Naive thymus-derived CD4-positive, alpha-beta T cell (primary cell): ENCODE measurements around the gene LRP10. TPM values are rescaled to one million over a fixed set of nuclear protein-coding genes. Genes with fewer than 3 reads are reported as not detected.

Experiments
- ATAC-seq: fragments of 150-1000 bp; cut with Tn5 transposase; 2 replicates; pipeline ENCODE4 v1.10.0; 2021; ENCODE audit warnings: mild to moderate bottlenecking, moderate library complexity
- CTCF ChIA-PET: fragments of 350-600 bp; sonication (Branson Sonifier 250); formaldehyde crosslinking; loops from one replicate; lab custom pipeline; 2021; ENCODE audit warnings: antibody characterized with exemption; lab: Charles Lee
- POLR2A ChIA-PET: fragments of 350-600 bp; sonication (Branson Sonifier 250); formaldehyde crosslinking; loops from one replicate; lab custom pipeline; 2021; ENCODE audit warnings: antibody characterized with exemption, inconsistent platforms; lab: Charles Lee
- DNase-seq, 9 donors: peaks; one replicate each; pipeline versions ENCODE4 v3.0.0 to v3.0.0-alpha.2; 2020 to 2022; ENCODE audit warnings: mixed read lengths in 1 of 9
- H3K27ac ChIP-seq: one replicate; pipeline ENCODE4 v1.7.0; 2013; ENCODE audit warnings: mild to moderate bottlenecking, low read depth, low read length, moderate library complexity
- H3K27me3 ChIP-seq, 2 donors: one replicate each; pipeline ENCODE4 v1.7.0; 2013; ENCODE audit warnings: low read length in 2 of 2, mild to moderate bottlenecking in 2 of 2, moderate library complexity in 2 of 2; ENCODE audit not compliant: control insufficient read depth in 2 of 2, insufficient read depth in 2 of 2
- H3K36me3 ChIP-seq, 3 experiments: 1 replicate in 2 of 3; 2 replicates in 1 of 3; pipeline ENCODE4 v1.7.0; 2013; ENCODE audit warnings: low read length in 3 of 3, mild to moderate bottlenecking in 3 of 3, moderate library complexity in 1 of 3; ENCODE audit not compliant: insufficient read depth in 3 of 3, control insufficient read depth in 2 of 3
- H3K4me1 ChIP-seq, 2 donors: one replicate each; pipeline ENCODE4 v1.7.0; 2013; ENCODE audit warnings: low read length in 2 of 2, mild to moderate bottlenecking in 2 of 2, moderate library complexity in 1 of 2; ENCODE audit not compliant: control insufficient read depth in 2 of 2, insufficient read depth in 2 of 2
- H3K4me3 ChIP-seq: 2 replicates; pipeline ENCODE4 v1.7.0; 2013; ENCODE audit warnings: mild to moderate bottlenecking, low read length
- H3K9me3 ChIP-seq, 3 experiments: 1 replicate in 2 of 3; 2 replicates in 1 of 3; pipeline ENCODE4 v1.7.0; 2013; ENCODE audit warnings: low read length in 3 of 3; ENCODE audit not compliant: control insufficient read depth in 2 of 3
- H3K27ac Mint-ChIP-seq, 9 donors: one replicate each; pipeline ENCODE4 v1.8.0; 2020 to 2022; ENCODE audit warnings: mixed read lengths in 9 of 9, mild to moderate bottlenecking in 8 of 9, moderate library complexity in 5 of 9, inconsistent platforms in 2 of 9
- H3K27me3 Mint-ChIP-seq, 5 donors: one replicate each; pipeline ENCODE4 v1.8.0; 2021 to 2022; ENCODE audit warnings: mixed read lengths in 5 of 5, mild to moderate bottlenecking in 1 of 5
- H3K36me3 Mint-ChIP-seq, 5 donors: one replicate each; pipeline ENCODE4 v1.8.0; 2020 to 2022; ENCODE audit warnings: mixed read lengths in 5 of 5, mild to moderate bottlenecking in 3 of 5, inconsistent platforms in 1 of 5
- H3K4me1 Mint-ChIP-seq, 7 donors: one replicate each; pipeline ENCODE4 v1.8.0; 2020 to 2022; ENCODE audit warnings: mixed read lengths in 7 of 7, mild to moderate bottlenecking in 3 of 7, inconsistent platforms in 1 of 7
- H3K4me3 Mint-ChIP-seq, 10 donors: one replicate each; pipeline ENCODE4 v1.8.0; 2020 to 2022; ENCODE audit warnings: mild to moderate bottlenecking in 10 of 10, mixed read lengths in 10 of 10, moderate library complexity in 6 of 10, inconsistent platforms in 2 of 10
- H3K9me3 Mint-ChIP-seq, 11 donors: one replicate each; pipeline ENCODE4 v1.8.0; 2020 to 2022; ENCODE audit warnings: mixed read lengths in 11 of 11, mild to moderate bottlenecking in 4 of 11, inconsistent platforms in 1 of 11, moderate library complexity in 1 of 11
- intact Hi-C, 2 donors: fragments of 100-400 bp; cut with micrococcal nuclease; formaldehyde crosslinking; loops; one replicate each; pipeline ENCODE4 v1.15.1; 2023
- polyA plus RNA-seq, 2 donors: library from polyadenylated mRNA; unstranded; fragments of 300-500 nt; fragmentation: Illumina TruSeq; gene quantifications; one replicate each; pipeline ENCODE4 v1.2.3, GENCODE V29; 2021
- total RNA-seq, 6 experiments: library from RNA in 5 of 6; stranded (reverse) in 5 of 6; gene quantifications; 1 replicate in 5 of 6; 2 replicates in 1 of 6; pipeline ENCODE4 v1.2.3 and lab custom pipeline; 2021 to 2026

Gene LRP10, protein sequence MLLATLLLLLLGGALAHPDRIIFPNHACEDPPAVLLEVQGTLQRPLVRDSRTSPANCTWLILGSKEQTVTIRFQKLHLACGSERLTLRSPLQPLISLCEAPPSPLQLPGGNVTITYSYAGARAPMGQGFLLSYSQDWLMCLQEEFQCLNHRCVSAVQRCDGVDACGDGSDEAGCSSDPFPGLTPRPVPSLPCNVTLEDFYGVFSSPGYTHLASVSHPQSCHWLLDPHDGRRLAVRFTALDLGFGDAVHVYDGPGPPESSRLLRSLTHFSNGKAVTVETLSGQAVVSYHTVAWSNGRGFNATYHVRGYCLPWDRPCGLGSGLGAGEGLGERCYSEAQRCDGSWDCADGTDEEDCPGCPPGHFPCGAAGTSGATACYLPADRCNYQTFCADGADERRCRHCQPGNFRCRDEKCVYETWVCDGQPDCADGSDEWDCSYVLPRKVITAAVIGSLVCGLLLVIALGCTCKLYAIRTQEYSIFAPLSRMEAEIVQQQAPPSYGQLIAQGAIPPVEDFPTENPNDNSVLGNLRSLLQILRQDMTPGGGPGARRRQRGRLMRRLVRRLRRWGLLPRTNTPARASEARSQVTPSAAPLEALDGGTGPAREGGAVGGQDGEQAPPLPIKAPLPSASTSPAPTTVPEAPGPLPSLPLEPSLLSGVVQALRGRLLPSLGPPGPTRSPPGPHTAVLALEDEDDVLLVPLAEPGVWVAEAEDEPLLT
- 10 to 100 TPM; 55.5 to 76.1 (median 72.3) TPM for total RNA-seq
- 100 to 1,000 TPM in 1 of 2 donors, 10 to 100 TPM in 1; 68.0 to 103 TPM for polyA plus RNA-seq
- total RNA-seq (lab: John Stamatoyannopoulos, UW) = 169 reads per million, percentile 91 among the genes with 10 or more reads in this experiment

GRCh38 chr14:22871224-22872032 is at the start of gene LRP10:
Gene LRP10 (plus strand): TSS chr14:22871740. CDS start chr14:22872304, 564 bp downstream.
- H3K4me3 Mint-ChIP-seq = peak within 1 kb of the TSS; percentile 87 to 98 (median 95)
- H3K27ac Mint-ChIP-seq = peak within 1 kb of the TSS; percentile 97 to 99 (median 98)
- H3K36me3 Mint-ChIP-seq = peaks cover 4 to 22% (median 12%) of the 10 kb centered on the region in 5 donors
- CTCF ChIA-PET = interaction anchor here (0.7 to 5.2 kb wide), 14 partner anchors 11 to 315 kb away, joined by 3 to 75 read pairs (median 4); partner anchors contain the start of gene REM2
- intact Hi-C loops = loop anchor here (1.0 to 5.0 kb wide), 19 partner anchors 13 to 450 kb away; partner anchors contain the start of genes DAD1 (in 2 of the 2), MRPL52 (in 2 of the 2), OXA1L (in 2 of the 2) and PRMT5 (in 2 of the 2)
- Histone ChIP-seq H3K4me1 (peaks cover 20 to 33% of the 10 kb centered on the region in 2 donors), H3K27ac (peak within 1 kb of the TSS; percentile 86), H3K9me3 (no peaks in the 10 kb centered on the region), H3K36me3 (peaks cover 15 to 44% (median 24%) of the 10 kb centered on the region in 3 experiments), H3K4me3 (peak within 1 kb of the TSS; percentile 72), H3K27me3 (no peaks in the 10 kb centered on the region)
- ATAC-seq (peak; percentile 86), DNase-seq (peak; percentile 59 to 82 (median 73))
- POLR2A ChIA-PET = interaction anchor here (0.7 to 8.6 kb wide), 22 partner anchors 9 to 315 kb away, joined by 3 to 145 read pairs (median 4); partner anchors contain the start of genes ACIN1, C14orf119, DAD1 and MRPL52
- H3K27me3 Mint-ChIP-seq = no peaks in the 10 kb centered on the region
- H3K4me1 Mint-ChIP-seq = peaks cover 30 to 52% (median 37%) of the 10 kb centered on the region in 7 donors
- no peaks in the 10 kb centered on the region for H3K9me3 Mint-ChIP-seq

DNA sequence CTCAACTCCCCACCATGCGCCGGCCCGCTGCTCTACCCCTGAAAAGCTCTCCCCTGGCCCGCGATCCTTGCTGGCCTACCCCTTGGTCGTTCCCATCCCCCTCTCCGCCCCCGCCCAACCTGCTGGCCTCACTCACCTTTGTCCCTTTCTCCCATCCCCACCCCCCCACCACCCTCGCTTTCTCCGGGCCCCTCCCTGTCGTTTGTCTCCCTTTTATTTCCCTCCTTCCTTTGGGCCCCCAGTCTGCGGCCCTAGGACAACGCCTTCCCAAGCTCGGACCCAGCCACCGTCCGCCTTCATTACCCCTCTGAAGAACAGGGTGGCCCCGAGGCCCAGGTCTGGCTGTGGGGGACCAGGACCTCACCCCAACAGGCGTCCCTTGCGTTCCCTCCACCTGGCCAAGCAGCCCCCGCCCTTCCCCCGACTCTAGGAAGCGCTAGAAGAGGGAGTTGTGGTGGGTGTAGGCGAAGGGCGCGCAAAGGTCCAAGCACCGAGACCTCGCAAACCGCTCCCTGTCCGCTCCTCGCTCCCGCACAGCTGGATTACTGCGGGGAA is 49.4 kb upstream of the LRP10 start:
- POLR2A ChIA-PET = interaction anchor here (0.7 to 5.0 kb wide), 5 partner anchors 12 to 265 kb away, joined by 3 to 18 read pairs (median 5); partner anchors contain the start of gene LRP10
- DNase-seq (no peak), ATAC-seq (no peak)
- Histone ChIP-seq H3K27ac (no peak overlapping the region), H3K9me3 (no peaks in the 10 kb centered on the region), H3K27me3 (no peaks in the 10 kb centered on the region), H3K4me1 (peaks cover 0 to 17% of the 10 kb centered on the region in 2 donors), H3K4me3 (no peak overlapping the region), H3K36me3 (no peaks in the 10 kb centered on the region)
- H3K36me3 Mint-ChIP-seq = no peaks in the 10 kb centered on the region
- no peak overlapping the region for H3K27ac Mint-ChIP-seq
- H3K4me1 Mint-ChIP-seq = peaks cover 6 to 37% (median 24%) of the 10 kb centered on the region in 7 donors
- CTCF ChIA-PET = interaction anchor here (0.5 to 7.7 kb wide), 22 partner anchors 13 to 909 kb away, joined by 3 to 143 read pairs (median 5); partner anchors contain the start of genes AJUBA, PRMT5 and RBM23
- no peaks in the 10 kb centered on the region for H3K9me3 Mint-ChIP-seq
- intact Hi-C loops = loop anchor here (2.0 to 10.0 kb wide), 4 partner anchors 110 to 265 kb away; partner anchors contain the start of gene CDH24 (in 1 of the 2)
- H3K27me3 Mint-ChIP-seq = peaks cover 0 to 16% (median 4%) of the 10 kb centered on the region in 5 donors
- H3K4me3 Mint-ChIP-seq = peak overlapping the region in 9 of 10 donors; percentile 8 to 75 (median 56)

DNA sequence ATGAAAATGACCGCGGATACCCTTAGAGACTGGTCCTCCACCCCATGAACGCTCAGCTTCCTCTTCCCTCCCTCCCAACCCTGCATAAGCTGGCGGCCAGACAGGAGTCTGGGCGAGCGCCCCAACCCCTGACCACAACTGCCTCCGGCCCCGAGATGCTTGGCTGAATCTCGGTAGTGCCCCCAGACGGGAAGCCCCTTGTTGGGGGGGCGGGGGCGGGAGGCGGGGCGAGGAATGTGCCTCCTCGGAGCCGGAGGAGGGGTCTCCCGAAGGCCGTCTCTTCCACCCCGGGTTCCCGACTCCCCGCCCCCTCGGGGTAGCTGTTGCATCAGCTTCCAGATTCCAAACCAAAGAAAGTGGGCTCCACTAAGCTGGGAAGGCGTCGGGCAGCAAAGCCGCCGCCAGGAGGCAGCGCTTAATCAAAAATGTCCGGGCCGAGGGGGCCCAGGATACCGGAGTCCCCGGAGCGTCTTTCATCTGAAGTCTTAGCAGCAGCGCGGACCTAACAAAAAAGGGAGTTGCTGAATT is 48.9 kb upstream of the LRP10 start:
- ChIA-PET CTCF (interaction anchor here (0.5 to 7.7 kb wide), 30 partner anchors 11 to 910 kb away, joined by 3 to 143 read pairs (median 5); partner anchors contain the start of genes AJUBA, DAD1, PRMT5 and RBM23), POLR2A (interaction anchor here (0.7 to 5.0 kb wide), 10 partner anchors 11 to 266 kb away, joined by 3 to 18 read pairs (median 5); partner anchors contain the start of gene LRP10)
- DNase-seq = peak; percentile 50 to 71 (median 65)
- Histone ChIP-seq H3K4me3 (peak overlapping the region; percentile 38), H3K9me3 (no peaks in the 10 kb centered on the region), H3K36me3 (no peaks in the 10 kb centered on the region), H3K27me3 (no peaks in the 10 kb centered on the region), H3K4me1 (peaks cover 0 to 17% of the 10 kb centered on the region in 2 donors), H3K27ac (no peak overlapping the region)
- intact Hi-C loops = loop anchor here (1.0 to 10.0 kb wide), 10 partner anchors 31 to 266 kb away; partner anchors contain the start of genes AJUBA (in 1 of the 2) and CDH24 (in 1 of the 2)
- no peaks in the 10 kb centered on the region for H3K9me3 Mint-ChIP-seq
- H3K4me3 Mint-ChIP-seq = peak overlapping the region; percentile 47 to 78 (median 66)
- H3K27me3 Mint-ChIP-seq = peaks cover 0 to 16% (median 4%) of the 10 kb centered on the region in 5 donors
- ATAC-seq = peak; percentile 83
- H3K36me3 Mint-ChIP-seq = no peaks in the 10 kb centered on the region
- H3K27ac Mint-ChIP-seq = peak overlapping the region in 3 of 9 donors; percentile 11 to 36 (median 22)
- H3K4me1 Mint-ChIP-seq = peaks cover 6 to 37% (median 24%) of the 10 kb centered on the region in 7 donors

DNA sequence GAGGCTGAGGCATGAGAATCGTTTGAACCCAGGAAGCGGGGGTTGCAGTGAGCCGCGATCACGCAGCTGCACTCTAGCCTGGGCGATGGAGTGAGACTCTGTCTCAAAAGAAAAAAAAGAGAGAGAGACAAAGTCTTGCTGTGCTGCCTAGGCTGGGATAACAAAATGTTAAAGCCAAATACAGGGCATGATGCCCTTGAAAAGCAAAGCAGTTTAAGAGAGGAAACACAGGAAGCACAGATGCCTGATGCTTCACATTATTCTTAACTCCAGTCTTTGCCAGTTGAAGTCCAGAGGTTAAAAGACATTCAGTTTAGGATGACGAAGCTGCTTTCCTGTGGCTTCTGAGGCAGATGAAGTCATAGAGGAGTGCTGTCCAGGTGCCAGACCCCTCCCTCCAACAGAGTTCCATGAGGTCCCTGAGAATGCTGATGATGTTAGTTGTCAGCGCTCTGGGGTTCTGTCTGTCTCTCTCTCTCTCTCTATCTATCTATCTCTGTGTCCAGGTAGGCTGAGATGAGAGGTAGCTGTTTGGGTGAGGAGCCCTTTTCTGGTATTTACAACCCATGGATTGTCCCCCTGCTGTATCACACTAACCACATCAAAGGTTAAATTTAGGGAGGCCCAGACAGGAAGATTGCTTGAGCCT is 46.7 kb upstream of the LRP10 start:
- Mint-ChIP-seq H3K9me3 (peaks cover 0 to 4% (median 0%) of the 10 kb centered on the region in 11 donors), H3K27ac (peak overlapping the region in 3 of 9 donors; percentile 52 to 69 (median 62)), H3K36me3 (peaks cover 0 to 9% (median 0%) of the 10 kb centered on the region in 5 donors), H3K4me1 (peaks cover 10 to 35% (median 30%) of the 10 kb centered on the region in 7 donors), H3K4me3 (peak overlapping the region in 7 of 10 donors; percentile 25 to 54 (median 37)), H3K27me3 (peaks cover 0 to 18% (median 4%) of the 10 kb centered on the region in 5 donors)
- no peaks in the 10 kb centered on the region for H3K9me3 ChIP-seq
- H3K27me3 ChIP-seq = no peaks in the 10 kb centered on the region
- intact Hi-C loops = loop anchor here (5.0 to 10.0 kb wide), 4 partner anchors 62 to 238 kb away; partner anchors contain the start of genes CDH24 (in 1 of the 2) and DAD1 (in 1 of the 2)
- DNase-seq = peak in 3 of 9 donors; percentile 12 to 22 (median 20)
- peaks cover 5 to 23% of the 10 kb centered on the region in 2 donors for H3K4me1 ChIP-seq
- H3K36me3 ChIP-seq = peaks cover 0 to 2% (median 0%) of the 10 kb centered on the region in 3 experiments
- H3K4me3 ChIP-seq = no peak overlapping the region
- CTCF ChIA-PET = interaction anchor here (0.7 to 7.7 kb wide), 8 partner anchors 10 to 254 kb away, joined by 3 to 143 read pairs (median 4); partner anchors contain the start of gene RBM23
- no peak overlapping the region for H3K27ac ChIP-seq
- no peak for ATAC-seq
- POLR2A ChIA-PET = interaction anchor here (0.7 to 5.0 kb wide), 8 partner anchors 30 to 938 kb away, joined by 3 to 18 read pairs (median 6); partner anchors contain the start of genes LRP10, OXA1L and REM2
